ENCODE data around the gene CTNNA3.

CTNNA3 gene

GRCh38 chr10:65903620-65904019 lies 1792.4 kb downstream of the CTNNA3 start:
- no peak overlapping the region for H3K4me3 ChIP-seq (ENCODE audit: low read depth, low read length)
- no peaks in the 10 kb centered on the region for H3K9me3 ChIP-seq (ENCODE audit: control insufficient read depth, insufficient read depth, low read depth, low read length)
- no peaks in the 10 kb centered on the region for H3K27me3 ChIP-seq (ENCODE audit: control insufficient read depth, insufficient read depth, low read length)
- H3K4me1 ChIP-seq (ENCODE audit: control insufficient read depth, insufficient read depth, low read length) = no peaks in the 10 kb centered on the region
- no peaks in the 10 kb centered on the region for H3K36me3 ChIP-seq (ENCODE audit: control insufficient read depth, insufficient read depth, low read length)
- H3K9ac ChIP-seq (ENCODE audit: low read length) = no peak overlapping the region
- no peak overlapping the region for H3K27ac ChIP-seq (ENCODE audit: low read depth, low read length)

GRCh38 chr10:65900271-65900670 lies 1795.7 kb downstream of the CTNNA3 start:
- no peaks in the 10 kb centered on the region for H3K9me3 ChIP-seq (ENCODE audit: control insufficient read depth, insufficient read depth, low read depth, low read length)
- no peak overlapping the region for H3K27ac ChIP-seq (ENCODE audit: low read depth, low read length)
- no peaks in the 10 kb centered on the region for H3K4me1 ChIP-seq (ENCODE audit: control insufficient read depth, insufficient read depth, low read length)
- no peak overlapping the region for H3K4me3 ChIP-seq (ENCODE audit: low read depth, low read length)
- H3K27me3 ChIP-seq (ENCODE audit: control insufficient read depth, insufficient read depth, low read length) = no peaks in the 10 kb centered on the region
- no peaks in the 10 kb centered on the region for H3K36me3 ChIP-seq (ENCODE audit: control insufficient read depth, insufficient read depth, low read length)
- no peak overlapping the region for H3K9ac ChIP-seq (ENCODE audit: low read length)

GRCh38 chr10:65898055-65898454 lies 1797.9 kb downstream of the CTNNA3 start:
- Histone ChIP-seq H3K27ac (ENCODE audit: low read depth, low read length) (no peak overlapping the region), H3K4me1 (ENCODE audit: control insufficient read depth, insufficient read depth, low read length) (no peaks in the 10 kb centered on the region), H3K36me3 (ENCODE audit: control insufficient read depth, insufficient read depth, low read length) (no peaks in the 10 kb centered on the region)

GRCh38 chr10:65894961-65895360 lies 1801.0 kb downstream of the CTNNA3 start:
- no peaks in the 10 kb centered on the region for H3K27me3 ChIP-seq (ENCODE audit: control insufficient read depth, insufficient read depth, low read length)
- no peak overlapping the region for H3K4me3 ChIP-seq (ENCODE audit: low read depth, low read length)
- no peaks in the 10 kb centered on the region for H3K4me1 ChIP-seq (ENCODE audit: control insufficient read depth, insufficient read depth, low read length)
- H3K27ac ChIP-seq (ENCODE audit: low read depth, low read length) = no peak overlapping the region
- no peaks in the 10 kb centered on the region for H3K36me3 ChIP-seq (ENCODE audit: control insufficient read depth, insufficient read depth, low read length)
- no peak overlapping the region for H3K9ac ChIP-seq (ENCODE audit: low read length)
- H3K9me3 ChIP-seq (ENCODE audit: control insufficient read depth, insufficient read depth, low read depth, low read length) = no peaks in the 10 kb centered on the region

More at GRCh38 chr10:65898055-65898454, 1797.9 kb downstream of the CTNNA3 start:
- Histone ChIP-seq H3K4me3 (ENCODE audit: low read depth, low read length) (no peak overlapping the region), H3K9ac (ENCODE audit: low read length) (no peak overlapping the region), H3K27me3 (ENCODE audit: control insufficient read depth, insufficient read depth, low read length) (no peaks in the 10 kb centered on the region), H3K9me3 (ENCODE audit: control insufficient read depth, insufficient read depth, low read depth, low read length) (no peaks in the 10 kb centered on the region)

GRCh38 chr10:65894379-65894778 lies 1801.6 kb downstream of the CTNNA3 start:
- H3K27me3 ChIP-seq (ENCODE audit: control insufficient read depth, insufficient read depth, low read length) = no peaks in the 10 kb centered on the region
- no peak overlapping the region for H3K9ac ChIP-seq (ENCODE audit: low read length)
- H3K4me3 ChIP-seq (ENCODE audit: low read depth, low read length) = no peak overlapping the region
- H3K4me1 ChIP-seq (ENCODE audit: control insufficient read depth, insufficient read depth, low read length) = no peaks in the 10 kb centered on the region
- no peaks in the 10 kb centered on the region for H3K9me3 ChIP-seq (ENCODE audit: control insufficient read depth, insufficient read depth, low read depth, low read length)
- no peaks in the 10 kb centered on the region for H3K36me3 ChIP-seq (ENCODE audit: control insufficient read depth, insufficient read depth, low read length)
- H3K27ac ChIP-seq (ENCODE audit: low read depth, low read length) = no peak overlapping the region

- Histone ChIP-seq H3K27me3 (ENCODE audit: control insufficient read depth, insufficient read depth, low read length) (no peaks in the 10 kb centered on the region), H3K9ac (ENCODE audit: low read length) (no peak overlapping the region), H3K4me1 (ENCODE audit: control insufficient read depth, insufficient read depth, low read length) (no peaks in the 10 kb centered on the region)
These were observed 1802.3 kb downstream of the CTNNA3 start for GRCh38 chr10:65893676-65894075.

GRCh38 chr10:65892284-65892683 lies 1803.7 kb downstream of the CTNNA3 start:
- Histone ChIP-seq H3K9ac (ENCODE audit: low read length) (no peak overlapping the region), H3K27me3 (ENCODE audit: control insufficient read depth, insufficient read depth, low read length) (no peaks in the 10 kb centered on the region), H3K4me3 (ENCODE audit: low read depth, low read length) (no peak overlapping the region), H3K4me1 (ENCODE audit: control insufficient read depth, insufficient read depth, low read length) (no peaks in the 10 kb centered on the region), H3K36me3 (ENCODE audit: control insufficient read depth, insufficient read depth, low read length) (no peaks in the 10 kb centered on the region), H3K9me3 (ENCODE audit: control insufficient read depth, insufficient read depth, low read depth, low read length) (no peaks in the 10 kb centered on the region), H3K27ac (ENCODE audit: low read depth, low read length) (no peak overlapping the region)

More at GRCh38 chr10:65893676-65894075, 1802.3 kb downstream of the CTNNA3 start:
- Histone ChIP-seq H3K9me3 (ENCODE audit: control insufficient read depth, insufficient read depth, low read depth, low read length) (no peaks in the 10 kb centered on the region), H3K4me3 (ENCODE audit: low read depth, low read length) (no peak overlapping the region), H3K27ac (ENCODE audit: low read depth, low read length) (no peak overlapping the region), H3K36me3 (ENCODE audit: control insufficient read depth, insufficient read depth, low read length) (no peaks in the 10 kb centered on the region)

- H3K4me3 ChIP-seq (ENCODE audit: low read depth, low read length) = no peak overlapping the region
- H3K36me3 ChIP-seq (ENCODE audit: control insufficient read depth, insufficient read depth, low read length) = no peaks in the 10 kb centered on the region
- no peaks in the 10 kb centered on the region for H3K4me1 ChIP-seq (ENCODE audit: control insufficient read depth, insufficient read depth, low read length)
- H3K9me3 ChIP-seq (ENCODE audit: control insufficient read depth, insufficient read depth, low read depth, low read length) = no peaks in the 10 kb centered on the region
- H3K27ac ChIP-seq (ENCODE audit: low read depth, low read length) = no peak overlapping the region
- H3K9ac ChIP-seq (ENCODE audit: low read length) = no peak overlapping the region
- no peaks in the 10 kb centered on the region for H3K27me3 ChIP-seq (ENCODE audit: control insufficient read depth, insufficient read depth, low read length)
These were observed 1804.7 kb downstream of the CTNNA3 start for GRCh38 chr10:65891073-65891981.

- Histone ChIP-seq H3K4me1 (ENCODE audit: control insufficient read depth, insufficient read depth, low read length) (no peaks in the 10 kb centered on the region; the same call in 1 of the 2 replicates), H3K9me3 (ENCODE audit: control insufficient read depth, insufficient read depth, low read depth, low read length) (no peaks in the 10 kb centered on the region), H3K4me3 (ENCODE audit: low read depth, low read length) (no peak overlapping the region), H3K9ac (ENCODE audit: low read length) (no peak overlapping the region), H3K27ac (ENCODE audit: low read depth, low read length) (no peak overlapping the region), H3K27me3 (ENCODE audit: control insufficient read depth, insufficient read depth, low read length) (no peaks in the 10 kb centered on the region), H3K36me3 (ENCODE audit: control insufficient read depth, insufficient read depth, low read length) (no peaks in the 10 kb centered on the region)
These were observed 1831.5 kb downstream of the CTNNA3 start for GRCh38 chr10:65864529-65864928.

GRCh38 chr10:65864036-65864435 lies 1832.0 kb downstream of the CTNNA3 start:
- Histone ChIP-seq H3K36me3 (ENCODE audit: control insufficient read depth, insufficient read depth, low read length) (no peaks in the 10 kb centered on the region), H3K4me3 (ENCODE audit: low read depth, low read length) (no peak overlapping the region), H3K9ac (ENCODE audit: low read length) (no peak overlapping the region), H3K27me3 (ENCODE audit: control insufficient read depth, insufficient read depth, low read length) (no peaks in the 10 kb centered on the region), H3K9me3 (ENCODE audit: control insufficient read depth, insufficient read depth, low read depth, low read length) (no peaks in the 10 kb centered on the region), H3K27ac (ENCODE audit: low read depth, low read length) (no peak overlapping the region), H3K4me1 (ENCODE audit: control insufficient read depth, insufficient read depth, low read length) (no peaks in the 10 kb centered on the region; the same call in 1 of the 2 replicates)

Data from HUES6 (cell line).